Femur (tissue), 1 donor: ENCODE measurements around the gene C4orf36.
A peak's percentile ranks its signal among the peaks of the same experiment; 100 is the strongest.

Source experiments
- DNase-seq: peaks from one replicate; pipeline ENCODE4 v3.0.0-alpha.2; 2017

C4orf36 gene

DNA sequence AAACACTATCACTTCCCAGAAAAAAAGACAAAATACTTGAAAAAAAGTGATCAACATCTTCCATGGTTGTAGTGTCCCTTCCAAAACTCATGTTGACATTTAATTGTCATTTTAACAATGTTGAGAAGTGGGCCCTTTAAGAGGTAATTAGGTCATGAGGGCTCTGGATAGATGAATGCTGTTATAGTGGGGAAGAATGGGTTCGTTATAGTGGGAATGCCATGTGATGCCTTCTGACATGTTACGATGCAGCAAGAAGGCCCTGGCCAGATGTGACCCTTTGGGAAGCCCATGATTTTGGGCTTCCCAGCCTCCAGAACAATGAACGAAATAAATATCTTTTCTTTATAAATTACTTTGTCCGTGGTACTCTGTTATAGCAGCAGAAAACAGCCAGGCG lies 39.0 kb downstream of the C4orf36 start:
- no peak for DNase-seq

DNA sequence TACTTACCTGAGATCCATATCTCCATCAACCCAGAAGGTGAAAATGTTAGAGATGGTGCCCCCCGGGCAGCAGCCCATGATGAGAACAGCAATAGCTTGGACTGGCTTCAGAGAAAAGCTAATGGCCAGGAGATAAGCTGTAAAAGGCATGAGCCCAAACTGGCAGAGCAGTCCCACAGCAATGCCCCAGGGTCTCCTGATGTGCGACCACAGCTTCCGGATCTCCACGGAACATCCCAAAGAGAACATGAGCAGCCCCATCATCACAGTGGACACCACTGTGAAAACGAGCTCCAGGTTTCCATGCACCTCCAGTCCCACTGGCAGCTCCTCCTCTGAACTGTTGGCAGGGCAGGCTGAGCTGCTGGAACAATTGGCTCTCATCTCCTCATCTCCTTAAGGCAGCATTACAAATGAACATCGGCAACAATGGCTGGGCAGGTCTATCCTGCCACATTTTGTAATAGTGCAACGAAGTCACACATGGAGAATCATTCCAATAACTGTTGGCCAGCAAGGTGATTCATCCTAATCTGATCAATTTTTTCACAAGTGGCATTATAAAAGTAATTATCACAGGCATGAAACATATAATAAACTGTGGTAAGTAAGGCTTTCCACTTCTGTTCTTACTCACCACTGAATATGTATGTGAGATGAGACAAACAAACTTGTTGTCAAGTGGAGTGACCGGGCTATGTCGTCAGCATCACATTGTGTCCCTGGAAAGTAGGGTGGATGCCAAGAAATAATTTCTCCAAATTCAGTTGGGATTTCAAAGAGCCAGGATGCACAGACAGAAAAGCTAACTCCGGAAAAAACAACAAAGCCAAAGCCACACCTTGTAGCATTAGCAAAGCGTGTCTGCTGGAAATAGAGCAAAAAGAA lies 43.2 kb downstream of the C4orf36 start, which contains the start of gene SLC10A6:
Gene SLC10A6, minus strand, starts transcription at position 653 of the 888 bp plus-strand sequence. Its CDS starts 269 bp downstream, at position 384.
- peak; percentile 29 for DNase-seq

DNA sequence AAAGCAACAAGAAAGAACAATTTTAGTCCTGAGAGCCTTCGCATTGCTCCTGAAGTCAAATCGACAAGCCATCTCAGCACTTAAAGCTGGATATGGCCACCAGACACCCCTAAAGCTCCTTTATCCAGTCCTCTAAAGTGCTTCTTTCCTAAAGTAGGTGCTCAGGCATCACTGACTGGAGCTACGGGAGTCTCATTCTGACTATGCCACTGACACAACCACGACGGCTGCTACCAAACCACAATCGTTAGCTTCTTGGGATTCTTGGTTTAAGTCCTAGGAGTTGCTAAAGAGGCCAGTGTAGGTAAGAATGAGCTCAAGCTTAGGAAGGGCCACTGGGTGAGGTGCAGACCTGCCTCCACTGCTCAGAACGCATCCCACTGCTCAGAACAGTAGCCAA lies 44.1 kb downstream of the C4orf36 start:
- no peak for DNase-seq

DNA sequence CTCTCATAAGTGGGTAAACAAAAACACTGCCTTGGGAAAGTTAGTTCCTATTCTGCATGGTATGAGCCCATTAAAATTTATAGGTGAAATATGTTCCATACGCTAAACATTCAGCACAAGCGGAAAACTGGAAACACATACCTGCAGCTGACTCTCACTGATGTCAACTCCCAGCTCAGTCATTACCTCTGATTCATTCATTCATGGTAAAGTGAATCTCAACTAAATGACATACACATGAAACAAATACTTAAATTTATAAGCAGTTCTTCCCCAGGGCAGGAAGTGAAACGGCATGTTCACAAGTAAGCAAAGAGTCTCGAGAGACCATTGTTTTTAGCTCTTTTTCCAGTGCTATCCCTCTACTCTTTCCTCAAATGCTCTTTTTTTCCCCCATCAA lies 44.7 kb downstream of the C4orf36 start:
- no peak for DNase-seq

DNA sequence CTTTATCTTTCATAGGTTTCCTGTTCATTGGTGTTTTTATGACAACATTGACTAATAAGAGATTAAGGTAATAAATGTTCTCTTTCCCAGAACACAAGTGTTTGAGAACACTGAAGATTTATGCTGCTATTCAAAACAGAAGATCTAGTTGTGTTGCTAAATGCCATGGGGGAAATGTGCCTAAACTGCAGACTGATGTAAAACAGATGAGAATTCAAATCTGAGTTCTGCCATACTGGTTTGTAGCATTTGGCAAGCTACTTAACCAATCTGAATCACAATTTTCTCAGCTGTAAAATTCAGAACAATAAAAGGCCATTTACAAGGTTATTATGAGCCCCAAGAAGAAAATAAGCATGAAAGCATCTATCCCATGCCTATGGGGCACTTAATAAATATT lies 45.3 kb downstream of the C4orf36 start:
- DNase-seq, result no peak

DNA sequence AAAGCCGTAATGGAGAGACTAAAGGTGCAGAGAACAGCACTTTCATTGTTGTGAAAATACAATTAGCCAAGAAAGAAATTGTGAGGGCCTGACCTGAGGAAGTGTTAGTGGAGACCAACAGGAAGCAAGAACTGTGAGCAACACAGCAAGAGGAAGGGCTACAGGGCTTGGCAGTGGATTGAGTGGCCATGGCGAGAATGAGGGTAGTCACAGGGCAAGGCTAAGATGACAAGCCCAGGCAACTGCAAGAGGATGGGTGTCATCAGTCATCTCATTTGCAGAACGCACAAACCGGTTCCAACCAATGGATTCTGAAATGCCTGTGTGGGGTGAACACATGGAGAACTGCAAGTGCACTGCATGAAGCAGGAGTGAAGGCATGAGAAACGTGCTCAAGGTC lies 46.6 kb downstream of the C4orf36 start:
- no peak for DNase-seq

DNA sequence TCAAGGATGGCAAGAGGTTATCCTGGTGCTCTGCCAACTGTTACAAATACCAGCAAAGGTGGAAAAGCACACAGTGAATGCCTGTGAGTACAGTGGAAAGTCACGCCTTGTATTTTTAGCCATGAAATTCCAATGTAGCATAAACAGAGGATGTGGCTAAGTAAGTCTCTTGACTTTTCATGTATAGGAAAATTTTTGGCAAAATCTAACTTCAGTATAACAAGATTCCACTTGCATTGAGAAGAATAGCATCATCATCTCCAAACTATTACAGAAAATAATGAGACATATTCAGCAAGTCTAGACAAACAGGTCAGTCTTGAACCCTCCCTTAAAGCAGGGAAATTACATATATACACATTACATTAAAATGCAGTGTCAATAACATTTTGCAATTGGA lies 50.9 kb downstream of the C4orf36 start:
- DNase-seq, result no peak

DNA sequence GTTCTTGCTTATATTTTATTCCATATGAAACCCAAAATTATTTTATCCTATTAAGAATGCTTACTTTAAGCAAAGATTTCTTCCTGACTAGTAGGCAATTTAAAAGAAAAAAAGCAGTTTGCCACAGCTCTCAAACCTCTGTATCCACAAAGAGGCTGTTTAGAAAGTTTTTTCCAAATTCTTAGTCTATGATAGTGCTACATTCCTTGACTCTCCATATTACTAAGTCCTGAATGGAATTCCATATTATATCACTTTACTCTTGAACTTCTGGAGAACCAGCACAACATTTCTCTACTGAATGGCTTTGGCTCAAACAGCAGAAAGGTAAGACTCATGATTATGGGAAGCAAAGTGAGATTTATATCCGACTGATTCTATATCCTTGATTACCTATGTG lies 51.4 kb downstream of the C4orf36 start:
- no peak for DNase-seq

DNA sequence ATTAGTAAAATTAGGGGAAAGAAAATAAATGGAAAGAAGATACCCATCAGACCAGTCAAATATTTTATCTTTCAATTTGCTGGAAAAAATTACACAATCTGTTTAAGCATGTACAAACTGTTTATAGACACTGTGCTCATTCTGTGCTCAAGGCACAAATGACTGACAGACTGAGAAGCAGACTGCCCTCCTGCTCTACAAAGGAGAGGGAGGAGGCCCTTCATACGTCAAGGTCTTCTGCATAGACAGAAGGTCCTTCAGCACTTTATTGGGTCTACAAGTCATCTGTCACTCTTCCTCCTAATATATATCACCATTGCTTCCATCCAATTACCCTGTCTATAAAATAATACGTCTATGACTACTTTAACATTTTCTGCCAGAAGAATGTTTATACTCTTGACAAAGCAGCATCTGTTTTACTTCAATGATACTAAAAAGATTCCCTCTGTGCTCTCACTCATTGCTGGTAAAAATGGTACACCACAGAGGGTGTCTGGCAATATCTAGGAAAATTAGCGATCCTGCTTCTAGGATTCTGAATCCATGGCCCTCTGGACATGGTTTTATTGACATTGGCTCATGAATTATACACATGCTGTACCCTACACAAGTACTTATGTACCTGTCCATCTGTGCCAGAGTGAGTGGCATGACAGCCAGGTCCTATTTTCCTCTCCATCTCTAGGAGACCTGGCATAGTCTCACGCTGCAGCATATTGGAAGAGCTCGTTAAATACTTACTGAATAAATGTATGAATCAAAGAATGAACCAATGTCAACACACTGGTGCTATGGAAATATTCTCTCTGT lies 54.3 kb downstream of the C4orf36 start:
- no peak for DNase-seq

DNA sequence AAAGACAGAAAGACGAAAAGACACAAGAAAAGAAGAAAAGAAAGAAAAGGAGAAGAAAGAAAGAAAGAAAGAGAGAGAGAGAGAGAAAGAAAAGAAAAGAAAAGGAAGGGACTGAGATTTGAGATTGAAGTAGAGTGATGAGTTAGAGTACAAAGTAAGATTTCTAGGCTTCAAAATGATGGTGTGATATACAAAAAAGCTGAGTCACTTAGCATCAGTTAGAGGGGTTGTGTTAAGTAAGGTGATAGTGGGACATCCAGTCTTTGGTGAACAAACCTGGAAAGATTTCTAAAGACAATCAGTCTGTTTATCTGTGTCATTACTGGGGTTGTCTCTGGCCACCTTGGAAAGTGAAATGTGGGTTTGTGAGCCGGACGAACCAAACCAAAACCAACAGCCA lies 56.5 kb downstream of the C4orf36 start:
- DNase-seq, result no peak

DNA sequence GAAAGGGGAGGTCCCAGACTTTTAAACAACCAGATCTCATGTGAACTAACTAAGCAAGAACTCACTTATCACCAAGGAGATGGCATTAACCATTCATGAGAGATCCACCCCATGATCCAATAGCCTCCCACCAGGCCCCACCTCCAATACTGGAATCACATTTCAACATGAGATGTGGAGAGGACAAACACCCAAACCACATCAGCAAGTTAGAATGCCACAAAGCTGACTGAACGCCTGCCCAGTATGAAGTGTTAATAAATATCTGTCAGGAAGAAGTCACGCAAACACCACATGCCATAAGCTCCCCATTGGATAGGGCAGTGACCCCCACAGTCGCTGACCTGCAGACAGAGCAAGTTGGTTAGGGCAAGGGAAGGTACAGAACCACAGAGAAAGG lies 57.3 kb downstream of the C4orf36 start:
- no peak for DNase-seq

DNA sequence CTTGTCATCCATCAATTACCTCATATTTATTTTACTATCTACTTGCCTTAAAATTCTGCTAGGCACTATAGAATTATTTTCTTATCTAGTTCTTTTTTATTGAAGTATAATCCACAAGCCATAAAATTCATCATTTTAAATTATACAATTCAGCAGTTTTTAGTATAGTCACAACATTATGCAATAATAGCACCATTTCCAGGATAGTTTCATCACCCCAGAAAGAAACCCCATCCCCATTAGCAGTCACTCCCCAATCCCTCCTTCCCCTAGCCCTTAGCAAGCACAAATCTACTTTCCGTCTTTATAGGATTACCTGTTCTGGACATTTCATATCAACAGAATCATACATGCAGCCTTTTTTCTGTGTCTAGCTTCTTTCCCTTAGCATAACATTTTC lies 58.6 kb downstream of the C4orf36 start:
- DNase-seq, result no peak

DNA sequence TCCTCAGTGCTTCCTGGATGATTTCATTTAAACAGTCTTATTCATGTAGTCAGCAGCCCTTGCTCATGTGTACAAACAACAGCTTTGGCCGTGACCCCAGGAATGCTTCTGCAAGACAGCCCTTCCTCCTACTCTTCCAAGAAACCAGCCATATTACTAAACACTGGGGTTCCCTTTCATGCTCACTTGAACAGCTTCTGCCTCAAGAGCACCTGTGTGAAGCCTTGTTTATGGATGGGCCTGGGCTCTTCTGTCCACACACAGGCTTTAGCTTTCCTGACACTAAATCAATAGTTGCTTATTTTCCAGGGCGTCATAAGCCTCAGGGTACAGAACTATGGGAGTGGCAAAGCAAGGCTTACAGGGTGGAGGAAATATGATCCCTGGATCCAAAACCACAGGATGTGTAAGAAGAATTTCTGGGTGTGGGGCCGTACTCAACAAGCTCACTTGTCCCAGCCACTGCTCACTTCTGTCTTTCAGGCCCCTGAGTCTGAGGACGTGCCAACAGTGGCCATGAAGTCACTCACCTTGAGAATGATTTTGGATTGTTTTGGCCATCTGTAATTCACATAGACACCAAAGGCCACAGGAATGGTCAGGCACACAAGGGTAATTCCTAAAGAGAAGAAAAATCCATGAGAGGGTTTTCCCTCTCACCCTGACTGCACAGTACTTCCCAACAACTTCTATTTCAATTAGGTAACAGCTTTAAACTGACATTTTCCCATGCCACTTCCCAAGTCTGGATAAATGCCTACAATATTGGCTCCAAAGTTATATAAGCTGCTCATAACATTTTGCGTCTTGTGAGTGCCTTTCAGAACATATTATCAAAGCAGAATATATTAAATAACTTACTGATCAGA lies 60.7 kb downstream of the C4orf36 start:
- no peak for DNase-seq
